SIG-M5 (cell line): ENCODE data around the gene ZG16.

Experiments
- DNase-seq: peaks from one replicate; lab custom pipeline; 2025; lab: John Stamatoyannopoulos, UW

ZG16 gene

GRCh38 chr16:29809850-29810698 is 32.0 kb downstream of the ZG16 start:
- DNase-seq: no peak

DNA sequence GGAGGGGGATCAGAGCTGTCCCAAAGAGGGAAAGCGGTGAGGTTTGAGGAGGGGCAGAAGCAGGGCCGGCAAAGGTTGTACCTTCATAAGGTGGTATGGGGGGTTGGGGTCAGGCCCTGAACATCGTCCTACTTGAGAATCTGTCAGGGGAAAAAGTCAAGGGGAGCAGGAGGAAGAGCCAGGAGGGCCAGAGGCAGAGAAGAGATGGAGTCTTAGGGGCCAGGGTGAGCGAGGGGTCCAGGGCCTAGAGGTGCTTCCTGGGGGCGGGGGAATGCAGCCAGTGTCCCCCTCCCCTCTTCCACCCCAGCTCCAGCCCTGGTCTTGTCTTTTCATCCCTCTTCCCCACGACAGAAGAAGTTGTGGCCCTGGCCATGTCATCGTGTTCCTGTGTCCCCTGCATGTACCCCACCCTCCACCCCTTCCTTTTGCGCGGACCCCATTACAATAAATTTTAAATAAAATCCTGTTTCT is 32.7 kb downstream of the ZG16 start:
- DNase-seq: no peak

DNA sequence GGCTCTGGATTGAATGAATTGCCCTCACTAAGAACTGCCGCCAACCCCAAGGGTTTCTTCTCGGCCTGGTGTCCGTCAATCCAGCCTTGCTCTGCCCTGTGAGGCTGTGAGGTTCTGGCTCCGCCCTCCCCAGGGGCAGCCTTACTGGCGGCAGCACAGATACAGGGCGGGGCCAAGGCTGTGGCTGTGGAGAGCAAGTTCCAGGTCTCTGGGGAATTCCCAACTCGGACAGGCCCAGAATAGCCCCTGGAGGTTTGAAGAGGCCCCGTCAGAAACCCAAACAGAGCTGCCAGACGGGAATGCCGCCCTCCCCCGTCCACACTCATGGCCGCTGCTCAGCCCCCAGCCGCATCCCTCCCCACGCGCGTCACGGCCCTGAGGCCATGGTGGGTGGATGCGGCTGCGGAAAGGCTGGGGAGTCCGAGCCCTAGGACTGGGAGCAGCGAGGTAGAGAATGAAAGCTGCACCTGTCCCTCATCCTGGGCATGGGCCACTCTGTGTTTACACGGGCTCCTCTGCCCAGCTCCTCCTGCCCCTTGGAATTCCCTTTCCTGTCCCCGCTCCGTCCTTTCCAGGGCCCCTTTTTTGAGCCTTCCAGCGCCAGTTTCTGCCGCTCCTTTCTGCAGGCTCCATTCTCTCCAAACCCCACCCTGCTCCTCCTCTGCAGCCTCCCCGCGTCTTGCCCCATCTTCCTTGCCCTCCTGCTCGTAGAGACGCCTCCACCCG is 33.3 kb downstream of the ZG16 start:
- DNase-seq: no peak

GRCh38 chr16:29811896-29812665 is 34.0 kb downstream of the ZG16 start, which contains the start of gene PRRT2:
Gene PRRT2, plus strand, starts transcription at chr16:29812193. Its CDS starts 862 bp downstream, at chr16:29813055.
- DNase-seq: no peak

- DNase-seq: no peak
These were observed 34.9 kb downstream of the ZG16 start for GRCh38 chr16:29812754-29813643.

GRCh38 chr16:29813644-29814562 is 35.8 kb downstream of the ZG16 start:
- DNase-seq: no peak

- no peak for DNase-seq
These were observed 36.5 kb downstream of the ZG16 start for GRCh38 chr16:29814592-29814991.

GRCh38 chr16:29815032-29815721 is 37.1 kb downstream of the ZG16 start:
- no peak for DNase-seq

GRCh38 chr16:29815793-29816693 is 38.0 kb downstream of the ZG16 start, which contains the start of gene PAGR1:
Gene PAGR1, plus strand, starts transcription at chr16:29816152. Its CDS starts 374 bp downstream, at chr16:29816526.
- peak; percentile 91 for DNase-seq

GRCh38 chr16:29816694-29817441 is 38.8 kb downstream of the ZG16 start:
- no peak for DNase-seq

- no peak for DNase-seq
These were observed 40.0 kb downstream of the ZG16 start for GRCh38 chr16:29818082-29818481.

DNA sequence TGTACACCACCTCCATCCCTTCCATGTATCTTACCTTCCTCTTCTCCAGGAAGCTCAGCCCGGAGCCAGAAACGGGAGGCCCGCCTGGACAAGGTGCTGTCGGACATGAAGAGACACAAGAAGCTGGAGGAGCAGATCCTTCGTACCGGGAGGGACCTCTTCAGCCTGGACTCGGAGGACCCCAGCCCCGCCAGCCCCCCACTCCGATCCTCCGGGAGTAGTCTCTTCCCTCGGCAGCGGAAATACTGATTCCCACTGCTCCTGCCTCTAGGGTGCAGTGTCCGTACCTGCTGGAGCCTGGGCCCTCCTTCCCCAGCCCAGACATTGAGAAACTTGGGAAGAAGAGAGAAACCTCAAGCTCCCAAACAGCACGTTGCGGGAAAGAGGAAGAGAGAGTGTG is 41.5 kb downstream of the ZG16 start:
- DNase-seq: no peak

GRCh38 chr16:29820271-29820701 is 42.2 kb downstream of the ZG16 start, which contains the start of gene MVP:
Gene MVP, plus strand, starts transcription at chr16:29820462. Its CDS starts 10,088 bp downstream, at chr16:29830550.
- no peak for DNase-seq

DNA sequence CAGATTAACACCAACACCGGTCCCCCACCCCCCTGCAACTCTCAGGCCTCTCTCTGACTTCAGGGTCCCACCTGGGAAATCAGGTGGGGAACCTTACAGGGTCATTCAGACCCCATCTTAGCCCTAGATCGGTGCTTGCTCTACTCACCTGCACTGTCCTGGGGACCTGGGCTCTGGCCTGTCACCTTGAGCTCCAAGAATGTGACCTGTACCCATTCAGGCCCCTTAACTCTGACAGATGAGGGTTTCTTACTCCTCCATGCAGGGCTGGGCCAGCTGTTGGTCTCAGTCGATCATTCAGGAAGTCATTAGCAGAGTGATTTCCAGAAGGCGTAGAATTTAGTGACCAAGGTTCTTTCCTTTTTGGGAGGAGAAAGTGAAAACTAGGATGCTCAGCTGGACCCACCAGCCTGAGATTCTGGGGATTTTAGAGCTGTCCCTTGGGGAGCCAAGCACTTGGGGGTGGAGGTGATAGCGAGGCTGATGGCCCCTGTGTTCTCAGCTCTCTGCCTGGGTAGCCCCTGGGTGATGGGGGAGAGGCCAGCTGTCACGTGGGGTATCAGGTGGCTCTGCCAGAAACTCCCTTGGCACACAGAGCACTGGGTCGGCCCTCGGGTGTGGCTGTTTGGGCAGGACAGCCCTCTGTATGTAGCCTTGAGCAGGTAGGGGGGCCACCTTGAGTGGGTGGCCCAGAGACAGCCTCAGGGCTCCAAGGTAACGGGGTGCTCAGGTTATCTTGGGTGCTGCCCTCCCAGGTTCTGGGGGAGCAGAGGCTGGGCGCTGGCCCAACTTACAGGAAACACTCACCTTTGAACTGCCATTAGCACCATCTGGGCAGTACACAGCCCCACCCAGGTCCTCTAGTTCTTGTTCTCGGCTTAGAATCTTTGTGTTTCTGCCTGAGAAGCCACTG is 42.9 kb downstream of the ZG16 start:
- no peak for DNase-seq

- DNase-seq: no peak
These were observed 43.6 kb downstream of the ZG16 start for GRCh38 chr16:29821643-29822115.

DNA sequence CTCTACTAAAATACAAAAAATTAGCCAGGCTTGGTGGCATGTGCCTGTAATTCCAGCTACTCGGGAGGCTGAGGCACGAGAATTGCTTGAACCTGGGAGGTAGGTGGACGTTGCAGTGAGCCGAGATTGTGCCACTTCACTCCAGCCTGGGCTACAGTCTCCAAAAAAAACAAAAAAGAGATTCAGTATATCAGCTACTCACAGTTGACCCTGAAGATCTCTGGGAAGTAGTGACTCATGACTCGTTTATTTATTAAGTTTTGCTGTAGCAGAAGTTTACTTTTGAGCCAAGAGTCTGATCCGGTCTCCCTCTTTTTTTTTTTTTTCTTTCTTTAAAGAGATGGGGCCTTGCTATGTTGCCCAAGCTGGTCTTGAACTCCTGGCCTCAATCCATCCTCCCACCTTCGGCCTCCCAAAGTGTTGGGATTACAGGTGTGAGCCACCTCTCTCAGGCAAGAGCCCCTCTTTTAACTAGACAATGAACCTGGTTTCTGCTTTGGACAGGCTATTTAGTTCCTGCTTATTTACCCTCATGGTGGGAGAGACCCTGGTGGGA is 46.6 kb downstream of the ZG16 start:
- no peak for DNase-seq
